LNCAP (cell line): ENCODE results near the gene EDEM1.

ENCODE experiments used
- TF ChIP-seq, protein P1 (sequence below): fragments of 450-650 bp; IDR thresholded peaks from 2 replicates; pipeline ENCODE4 v1.5.1; 2017; ENCODE audit warnings: mild to moderate bottlenecking

EDEM1 gene

GRCh38 chr3:5187156-5187919 is at the start of gene EDEM1:
Gene EDEM1, plus strand, starts transcription at chr3:5187707. Its CDS starts 99 bp downstream, at chr3:5187806.
- TF ChIP-seq, protein P1, sequence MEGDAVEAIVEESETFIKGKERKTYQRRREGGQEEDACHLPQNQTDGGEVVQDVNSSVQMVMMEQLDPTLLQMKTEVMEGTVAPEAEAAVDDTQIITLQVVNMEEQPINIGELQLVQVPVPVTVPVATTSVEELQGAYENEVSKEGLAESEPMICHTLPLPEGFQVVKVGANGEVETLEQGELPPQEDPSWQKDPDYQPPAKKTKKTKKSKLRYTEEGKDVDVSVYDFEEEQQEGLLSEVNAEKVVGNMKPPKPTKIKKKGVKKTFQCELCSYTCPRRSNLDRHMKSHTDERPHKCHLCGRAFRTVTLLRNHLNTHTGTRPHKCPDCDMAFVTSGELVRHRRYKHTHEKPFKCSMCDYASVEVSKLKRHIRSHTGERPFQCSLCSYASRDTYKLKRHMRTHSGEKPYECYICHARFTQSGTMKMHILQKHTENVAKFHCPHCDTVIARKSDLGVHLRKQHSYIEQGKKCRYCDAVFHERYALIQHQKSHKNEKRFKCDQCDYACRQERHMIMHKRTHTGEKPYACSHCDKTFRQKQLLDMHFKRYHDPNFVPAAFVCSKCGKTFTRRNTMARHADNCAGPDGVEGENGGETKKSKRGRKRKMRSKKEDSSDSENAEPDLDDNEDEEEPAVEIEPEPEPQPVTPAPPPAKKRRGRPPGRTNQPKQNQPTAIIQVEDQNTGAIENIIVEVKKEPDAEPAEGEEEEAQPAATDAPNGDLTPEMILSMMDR, result no peak

GRCh38 chr3:5138214-5138981 is 49.1 kb upstream of the EDEM1 start:
- TF ChIP-seq, protein P1, result no peak

DNA sequence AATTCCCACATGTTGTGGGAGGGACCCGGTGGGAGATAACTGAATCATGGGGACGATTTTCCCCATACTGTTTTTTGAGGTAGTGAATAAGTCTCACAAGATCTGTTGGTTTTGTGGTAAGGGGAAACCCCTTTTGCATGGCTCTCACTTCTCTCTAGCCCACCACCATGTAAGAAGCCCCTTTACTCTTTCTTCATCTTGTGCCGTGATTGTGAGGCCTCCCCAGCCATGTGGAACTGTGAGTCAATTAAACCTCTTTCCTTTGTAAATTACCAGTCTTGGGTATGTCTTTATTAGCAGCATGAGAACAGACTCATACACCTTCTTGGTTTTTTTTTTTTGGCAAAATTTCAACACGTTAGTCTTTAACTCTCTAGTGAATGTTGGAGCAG is 47.3 kb upstream of the EDEM1 start:
- TF ChIP-seq, protein P1, result no peak

GRCh38 chr3:5140839-5141238 is 46.7 kb upstream of the EDEM1 start:
- TF ChIP-seq, protein P1, result no peak

GRCh38 chr3:5141760-5142159 is 45.7 kb upstream of the EDEM1 start:
- TF ChIP-seq, protein P1, result no peak

GRCh38 chr3:5143464-5143863 is 44.0 kb upstream of the EDEM1 start:
- TF ChIP-seq, protein P1, result no peak

DNA sequence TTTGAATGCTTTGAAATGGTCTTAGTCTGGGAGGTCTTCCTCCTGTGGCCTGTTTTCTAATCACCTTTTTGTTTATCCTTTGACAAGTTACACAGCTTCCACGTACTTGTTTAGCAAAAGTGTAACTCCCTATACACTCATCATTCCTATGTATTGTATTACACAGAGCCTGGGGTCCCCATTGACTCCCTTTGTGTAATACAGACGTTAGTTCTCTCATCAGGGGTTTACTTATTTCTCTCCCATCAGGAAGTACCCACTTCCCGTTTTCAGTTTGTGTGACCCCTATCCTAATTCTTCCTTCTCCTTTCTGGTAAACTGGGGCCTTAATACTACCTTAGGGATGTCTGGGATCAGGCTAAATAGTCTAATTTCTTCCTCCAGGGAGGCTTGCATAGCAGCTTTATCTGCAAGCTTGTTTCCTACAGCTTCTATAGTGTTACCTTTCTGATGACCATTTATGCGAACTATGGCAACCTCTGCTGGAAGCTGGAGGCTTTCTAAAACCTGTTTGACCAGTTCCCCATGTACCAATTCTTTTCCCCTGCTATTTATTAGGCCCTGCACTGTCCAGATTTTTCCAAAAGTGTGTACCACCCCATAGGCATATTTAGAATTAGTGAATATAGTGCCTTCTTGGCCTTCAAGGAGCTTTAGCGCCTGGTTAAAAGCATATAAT is 43.1 kb upstream of the EDEM1 start:
- TF ChIP-seq, protein P1, result no peak
